Measurements from ENCODE around the gene PLP2. TPM values are rescaled to one million over a fixed set of nuclear protein-coding genes. Genes with fewer than 3 reads are reported as not detected.

PLP2 gene
- total RNA-seq: 78.9 and 81.2 TPM in 2 replicates

DNA sequence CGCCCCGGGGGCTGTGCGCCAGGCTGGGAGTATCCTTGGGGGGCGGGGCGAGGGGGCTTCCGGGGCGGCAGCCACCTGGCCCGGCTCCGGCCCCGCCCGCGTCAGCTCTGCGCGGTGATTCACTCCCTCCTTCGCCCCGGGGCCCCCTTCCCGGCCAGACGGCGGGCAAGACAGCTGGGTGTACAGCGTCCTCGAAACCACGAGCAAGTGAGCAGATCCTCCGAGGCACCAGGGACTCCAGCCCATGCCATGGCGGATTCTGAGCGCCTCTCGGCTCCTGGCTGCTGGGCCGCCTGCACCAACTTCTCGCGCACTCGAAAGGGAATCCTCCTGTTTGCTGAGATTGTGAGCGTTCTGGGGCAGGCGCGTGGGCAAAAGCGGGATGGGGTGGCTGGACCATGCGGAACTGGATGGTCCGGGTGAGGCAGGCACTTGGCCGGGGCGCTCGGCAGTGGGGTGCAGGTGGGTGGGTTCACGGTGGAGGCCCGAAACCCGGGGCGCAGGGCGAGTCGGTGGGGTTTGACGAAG is at the start of gene PLP2:
Gene PLP2, plus strand, starts transcription at position 147 of the 528 bp plus-strand sequence. Its CDS starts 103 bp downstream, at position 250.

GRCh38 chrX:49162620-49163019 is 9.1 kb upstream of the PLP2 start, which contains the start of gene MAGIX:
Gene MAGIX, plus strand, starts transcription at chrX:49162758. Its CDS starts 132 bp downstream, at chrX:49162890.

DNA sequence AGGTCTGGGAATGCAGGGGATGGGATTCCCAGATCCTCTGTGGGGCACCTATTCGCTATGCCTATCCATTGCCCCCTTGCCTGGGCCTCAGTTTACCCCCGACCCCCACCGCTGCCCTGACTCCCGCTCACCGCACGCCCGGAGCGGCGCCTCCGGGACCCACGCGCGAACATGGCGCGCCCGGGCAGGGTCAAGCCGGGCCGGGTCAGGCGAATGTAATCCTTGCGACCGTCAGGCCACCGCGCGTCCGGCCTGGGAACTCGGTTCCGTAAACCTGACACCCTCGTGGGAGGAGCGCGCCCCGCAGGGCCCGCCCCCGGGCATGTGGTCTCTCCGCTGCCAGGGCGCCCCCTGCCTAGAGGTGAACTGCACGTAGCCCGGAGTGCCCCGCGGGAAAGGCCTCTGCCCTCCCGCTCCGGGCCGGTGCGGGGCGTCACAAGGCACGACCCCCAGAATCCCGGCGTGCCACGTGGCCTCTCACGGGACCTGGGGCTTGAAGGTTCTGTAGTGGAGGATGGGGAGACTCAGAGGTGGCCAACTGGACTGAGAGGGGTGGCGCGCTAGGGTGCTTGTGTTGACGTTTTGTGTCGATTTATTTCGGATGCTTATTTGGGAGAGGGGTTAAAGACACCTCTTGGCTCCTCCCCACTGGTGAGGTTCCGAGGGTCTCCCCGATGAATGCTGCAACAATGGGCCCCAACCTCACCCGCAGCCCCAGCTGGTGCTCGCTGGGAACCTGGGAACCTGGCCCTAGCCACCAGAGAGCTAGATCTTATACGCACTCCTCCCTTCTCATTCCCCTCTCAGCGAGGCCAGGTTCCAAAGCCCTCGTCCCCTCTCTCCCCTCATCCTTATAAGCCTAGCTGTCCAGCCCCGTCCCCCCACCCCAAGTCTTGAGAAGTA is 14.7 kb downstream of the PLP2 start, which contains the start of gene PRICKLE3:
Gene PRICKLE3, minus strand, starts transcription at position 249 of the 903 bp plus-strand sequence. Its CDS starts 76 bp downstream, at position 173.

DNA sequence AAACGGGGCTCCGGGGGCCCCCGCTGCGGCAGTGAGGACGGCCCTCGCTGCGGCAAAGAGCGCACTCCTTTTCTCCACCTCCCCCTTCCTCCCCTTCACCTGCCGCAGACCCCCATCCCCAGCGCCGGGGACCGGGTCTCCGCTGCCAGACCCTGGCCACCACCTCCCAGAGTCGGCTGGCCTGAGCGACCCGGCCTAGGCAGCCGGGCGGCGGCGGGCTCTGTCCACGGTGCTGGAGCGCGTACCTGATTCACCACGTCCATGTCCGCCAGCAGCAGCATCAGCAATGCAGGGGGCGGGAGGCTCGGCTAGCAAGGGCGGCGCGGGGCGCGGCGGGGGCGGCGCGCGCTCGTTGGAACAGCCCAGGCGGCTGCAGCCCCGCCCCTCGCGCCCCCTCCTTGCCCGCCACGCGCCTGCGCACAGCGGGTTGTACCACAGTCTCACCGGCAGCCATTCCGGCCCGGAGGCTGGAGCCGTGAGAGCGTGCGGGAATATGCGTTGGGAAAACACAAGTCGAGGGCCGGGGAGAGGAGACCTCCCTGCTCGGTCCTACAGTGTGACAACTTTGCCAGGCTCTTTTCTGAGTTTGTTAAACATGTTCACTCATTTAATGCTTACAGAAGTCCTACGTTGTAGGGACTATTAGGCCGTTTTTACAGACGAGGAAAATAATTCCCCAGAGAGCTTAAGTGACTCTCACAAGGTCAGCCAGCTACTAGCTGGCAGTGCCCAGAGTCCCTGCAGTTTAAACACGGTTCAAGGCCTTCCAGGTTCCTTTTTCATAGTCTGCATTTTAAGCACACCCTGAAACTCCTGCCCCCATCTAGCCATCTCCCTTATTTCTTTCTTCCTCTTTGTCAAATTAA is 28.4 kb downstream of the PLP2 start, which contains the start of gene SYP:
Gene SYP, minus strand, starts transcription at position 288 of the 866 bp plus-strand sequence. Its CDS starts 7 bp downstream, at position 281.

Other genes starting within 250 kb of the PLP2 start
- gene OTUD5, start 214.3 kb upstream of the PLP2 start, total RNA-seq: 31.8 and 32.9 TPM in 2 replicates
- gene KCND1, start 200.1 kb upstream of the PLP2 start, total RNA-seq: 0.81 and 1.4 TPM in 2 replicates
- 10.4 and 19.0 TPM in 2 replicates for gene GRIPAP1, start 169.6 kb upstream of the PLP2 start, total RNA-seq
- 38.3 and 58.5 TPM in 2 replicates for gene TFE3, start 128.5 kb upstream of the PLP2 start, total RNA-seq
- gene CCDC120, start 112.9 kb upstream of the PLP2 start, total RNA-seq: 1.1 and 1.6 TPM in 2 replicates
- 24.0 and 56.5 TPM in 2 replicates for gene PRAF2, start 97.9 kb upstream of the PLP2 start, total RNA-seq
- gene WDR45, start 92.0 kb upstream of the PLP2 start, total RNA-seq: 64.0 and 93.0 TPM in 2 replicates
- gene GPKOW, start 48.2 kb upstream of the PLP2 start, total RNA-seq: 19.9 and 20.6 TPM in 2 replicates
- 4.4 and 5.6 TPM in 2 replicates for gene MAGIX, start 9.1 kb upstream of the PLP2 start, total RNA-seq
- gene PRICKLE3, start 14.5 kb downstream of the PLP2 start, total RNA-seq: 5.2 and 5.5 TPM in 2 replicates
- gene SYP, start 28.3 kb downstream of the PLP2 start, total RNA-seq: 0.32 and 0.54 TPM in 2 replicates
- not detected in 2 replicates for gene CACNA1F, start 61.4 kb downstream of the PLP2 start, total RNA-seq
- 11.0 and 12.6 TPM in 2 replicates for gene CCDC22, start 63.6 kb downstream of the PLP2 start, total RNA-seq
- not detected in 2 replicates for gene FOXP3, start 92.8 kb downstream of the PLP2 start, total RNA-seq
- under 0.01 and 4.2 TPM in 2 replicates for gene PPP1R3F, start 97.9 kb downstream of the PLP2 start, total RNA-seq
- gene GAGE10, start 131.7 kb downstream of the PLP2 start, total RNA-seq: not detected in 2 replicates
- gene GAGE12J, start 150.1 kb downstream of the PLP2 start, total RNA-seq: not detected in 2 replicates
- gene GAGE13, start 159.7 kb downstream of the PLP2 start, total RNA-seq: not detected in 2 replicates